K562 (cell line): ENCODE results near the gene SLC8A2. TPM values are rescaled to one million over a fixed set of nuclear protein-coding genes. Genes with fewer than 3 reads are reported as not detected.

ENCODE experiments used
- BRF2 ChIP-seq: IDR thresholded peaks from 3 replicates; pipeline ENCODE4 v1.6.1; 2011; ENCODE audit warnings: borderline replicate concordance, mild to moderate bottlenecking; ENCODE audit not compliant: insufficient read length, insufficient read depth
- CEBPZ ChIP-seq: fragments of 150-350 bp; IDR thresholded peaks from 2 replicates; pipeline ENCODE4 v1.6.1; 2014; ENCODE audit warnings: low read depth, mild to moderate bottlenecking, low read length, borderline replicate concordance
- DDX20 ChIP-seq: fragments of 450-650 bp; IDR thresholded peaks from 2 replicates; pipeline ENCODE4 v1.6.1; 2016; ENCODE audit warnings: missing genetic modification characterization, low read depth, mild to moderate bottlenecking, missing compliant biosample characterization, moderate library complexity
- FOXK2 ChIP-seq, 2 experiments: fragments of 450-650 bp; IDR thresholded peaks in 1 of 2; conservative IDR thresholded peaks in 1 of 2; 2 replicates each; pipeline ENCODE4 v1.6.1; 2016; ENCODE audit warnings: low read depth in 2 of 2, mild to moderate bottlenecking in 1 of 2
- HDAC1 ChIP-seq, 2 experiments: fragments of 450-650 bp; IDR thresholded peaks; 2 replicates each; pipeline ENCODE4 v1.6.1; 2016 to 2017; ENCODE audit warnings: inconsistent platforms in 1 of 2, mild to moderate bottlenecking in 1 of 2, moderate library complexity in 1 of 2
- MAX ChIP-seq: sonication (generic); formaldehyde crosslinking; IDR thresholded peaks from 2 replicates; pipeline ENCODE4 v1.9.0; 2022; ENCODE audit warnings: mild to moderate bottlenecking, missing genetic modification reagents
- MAZ ChIP-seq, 2 experiments: fragments of 450-650 bp in 1 of 2; sonication (generic) in 1 of 2; formaldehyde crosslinking; IDR thresholded peaks in 1 of 2; conservative IDR thresholded peaks in 1 of 2; 2 replicates each; pipeline versions ENCODE4 v1.4.0 to v1.5.0; 2020; ENCODE audit warnings: mild to moderate bottlenecking in 1 of 2, missing genetic modification reagents in 1 of 2
- MBD2 ChIP-seq: sonication (generic); IDR thresholded peaks from 2 replicates; pipeline ENCODE4 v1.6.1; 2016; ENCODE audit warnings: low read depth, borderline replicate concordance
- MNT ChIP-seq, 2 experiments: fragments of 450-650 bp; conservative IDR thresholded peaks; 2 replicates each; pipeline ENCODE4 v1.6.1; 2017; ENCODE audit warnings: mild to moderate bottlenecking in 2 of 2, moderate library complexity in 2 of 2
- PBX2 ChIP-seq, 2 experiments: IDR thresholded peaks in 1 of 2; conservative IDR thresholded peaks in 1 of 2; 2 replicates each; pipeline ENCODE4 v1.6.1; 2016; ENCODE audit warnings: low read depth in 2 of 2, mild to moderate bottlenecking in 1 of 2, missing compliant biosample characterization in 1 of 2, missing genetic modification characterization in 1 of 2, moderate library complexity in 1 of 2
- PPARD ChIP-seq: fragments of 250-450 bp; sonication (Bioruptor Pico); IDR thresholded peaks from 2 replicates; pipeline ENCODE4 v1.8.0; 2022; ENCODE audit warnings: inconsistent platforms, mild to moderate bottlenecking, moderate library complexity
- PRPF4 ChIP-seq: fragments of 200-400 bp; formaldehyde crosslinking; IDR thresholded peaks from one replicate; pipeline ENCODE4 v1.6.1; 2017; ENCODE audit warnings: low read length, low read depth, mild to moderate bottlenecking; ENCODE audit not compliant: insufficient read depth, poor library complexity, severe bottlenecking
- RBM22 ChIP-seq: fragments of 200-400 bp; formaldehyde crosslinking; IDR thresholded peaks from 2 replicates; pipeline ENCODE4 v1.6.1; 2018; ENCODE audit warnings: low read length, low read depth; ENCODE audit not compliant: poor library complexity, severe bottlenecking
- polyA plus RNA-seq, 8 experiments: library from polyadenylated mRNA; depleted of rRNA in 4 of 8; stranded (reverse) in 5 of 8; unstranded in 3 of 8; fragments of >200 nt; fragmentation: Nextera tagmentation in 2 of 8; fragmentation: Illumina TruSeq in 1 of 8; extraction: Ambion mirVana in 2 of 8; extraction: Trizol in 1 of 8; gene quantifications; 2 replicates each; pipeline versions ENCODE4 v1.2.1 to v1.2.3, GENCODE V29; 2011 to 2014; ENCODE audit warnings: inconsistent platforms in 1 of 8, missing spikeins in 1 of 8
- total RNA-seq, 7 experiments: library from RNA; depleted of rRNA in 6 of 7; stranded (reverse); fragments of >200 nt in 6 of 7; fragmentation: Illumina TruSeq in 2 of 7; extraction: Trizol in 2 of 7; gene quantifications; 2 replicates each; pipeline versions ENCODE4 v1.2.1 to v1.2.3, GENCODE V29; 2011 to 2021; ENCODE audit warnings: low replicate concordance in 1 of 7

Gene SLC8A2
- total and polyA plus RNA-seq, 9 of the 15 experiments (the other 6 are each of a cell fraction or from before 2014, with no cell fraction given): 0.07 to 0.66 (median 0.24) TPM; not detected in 3

- TF ChIP-seq RBM22: no peak
- no peak for TF ChIP-seq PRPF4
- TF ChIP-seq BRF2: no peak
- peak; percentile 35 to 46; a peak in 2 of 4 replicates for TF ChIP-seq MAZ (CRISPR knock-in tag; conservative IDR thresholded peaks at IDR 0.05 in 1 of 2, IDR thresholded peaks at IDR 0.05 in 1 of 2)
- TF ChIP-seq PPARD: no peak
- TF ChIP-seq MBD2: peak; percentile 44; the same call in 1 of the 2 replicates
- TF ChIP-seq MNT (conservative IDR thresholded peaks at IDR 0.05): peak; percentile 79 to 90
- TF ChIP-seq DDX20 (tag): no peak
- peak in 1 of 2 experiments; percentile 84; a peak in 2 of 4 replicates for TF ChIP-seq HDAC1 (IDR thresholded peaks at IDR 0.05)
- peak; percentile 77 for TF ChIP-seq MAX (CRISPR knock-in tag)
- TF ChIP-seq FOXK2 (conservative IDR thresholded peaks at IDR 0.05 in 1 of 2, IDR thresholded peaks at IDR 0.05 in 1 of 2; ENCODE audit: low read depth in 2 of 2): no peak
- no peak for TF ChIP-seq CEBPZ
- TF ChIP-seq PBX2 (CRISPR knock-in tag; IDR thresholded peaks at IDR 0.05; ENCODE audit: low read depth): no peak
- TF ChIP-seq PBX2 (tag; conservative IDR thresholded peaks at IDR 0.05; ENCODE audit: low read depth): no peak
Observed at GRCh38 chr19:47479701-47480503, 8.2 kb upstream of the SLC8A2 start (continued).
